ENCODE data around the gene CCT2.

- TF ChIP-seq CTCF (conservative IDR thresholded peaks at IDR 0.05), result peak; percentile 43
- TF ChIP-seq ZFX (IDR thresholded peaks at IDR 0.05), result no peak
Measured at GRCh38 chr12:69630191-69630590, 44.9 kb downstream of the CCT2 start.
